Measurements from ENCODE around the gene TEPSIN.

Gene TEPSIN

DNA sequence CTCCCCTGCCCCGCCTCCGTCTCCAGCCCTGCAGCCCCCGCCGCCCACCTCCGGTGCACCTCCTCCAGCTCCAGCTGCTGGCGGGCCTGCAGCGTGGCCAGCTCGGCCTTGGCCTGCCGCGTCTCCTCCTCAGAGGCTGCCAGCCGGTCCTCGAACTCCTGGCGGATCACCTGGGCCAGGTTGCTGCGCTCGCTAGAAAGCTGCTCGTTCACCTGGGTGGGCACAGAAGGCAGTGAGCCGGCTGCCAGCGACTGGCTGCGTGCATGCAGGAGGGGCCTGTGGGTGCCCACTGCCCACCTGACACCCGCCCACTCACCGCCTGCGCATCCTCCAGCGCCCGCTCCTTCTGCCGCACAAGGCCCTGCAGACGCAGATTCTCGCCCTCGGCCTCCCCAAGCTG is 48.3 kb downstream of the TEPSIN start:
- H3K4me3 ChIP-seq (ENCODE audit: low read depth, low read length), result no peak overlapping the region
- H3K36me3 ChIP-seq (ENCODE audit: control insufficient read depth, insufficient read depth, low read length), result no peaks in the 10 kb centered on the region
- H3K4me1 ChIP-seq, result no peaks in the 10 kb centered on the region
- no peak overlapping the region for H3K9ac ChIP-seq
- no peak overlapping the region for H3K27ac ChIP-seq
- H2AFZ ChIP-seq, result no peak overlapping the region
- TF ChIP-seq, protein P1, sequence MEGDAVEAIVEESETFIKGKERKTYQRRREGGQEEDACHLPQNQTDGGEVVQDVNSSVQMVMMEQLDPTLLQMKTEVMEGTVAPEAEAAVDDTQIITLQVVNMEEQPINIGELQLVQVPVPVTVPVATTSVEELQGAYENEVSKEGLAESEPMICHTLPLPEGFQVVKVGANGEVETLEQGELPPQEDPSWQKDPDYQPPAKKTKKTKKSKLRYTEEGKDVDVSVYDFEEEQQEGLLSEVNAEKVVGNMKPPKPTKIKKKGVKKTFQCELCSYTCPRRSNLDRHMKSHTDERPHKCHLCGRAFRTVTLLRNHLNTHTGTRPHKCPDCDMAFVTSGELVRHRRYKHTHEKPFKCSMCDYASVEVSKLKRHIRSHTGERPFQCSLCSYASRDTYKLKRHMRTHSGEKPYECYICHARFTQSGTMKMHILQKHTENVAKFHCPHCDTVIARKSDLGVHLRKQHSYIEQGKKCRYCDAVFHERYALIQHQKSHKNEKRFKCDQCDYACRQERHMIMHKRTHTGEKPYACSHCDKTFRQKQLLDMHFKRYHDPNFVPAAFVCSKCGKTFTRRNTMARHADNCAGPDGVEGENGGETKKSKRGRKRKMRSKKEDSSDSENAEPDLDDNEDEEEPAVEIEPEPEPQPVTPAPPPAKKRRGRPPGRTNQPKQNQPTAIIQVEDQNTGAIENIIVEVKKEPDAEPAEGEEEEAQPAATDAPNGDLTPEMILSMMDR (IDR thresholded peaks at IDR 0.05), result no peak
- no peaks in the 10 kb centered on the region for H3K27me3 ChIP-seq (ENCODE audit: control insufficient read depth, insufficient read depth, low read length)
- no peaks in the 10 kb centered on the region for H3K79me2 ChIP-seq
- H3K9me3 ChIP-seq (ENCODE audit: control insufficient read depth, low read length), result no peaks in the 10 kb centered on the region
- no peak overlapping the region for H3K4me2 ChIP-seq (ENCODE audit: low read length)

DNA sequence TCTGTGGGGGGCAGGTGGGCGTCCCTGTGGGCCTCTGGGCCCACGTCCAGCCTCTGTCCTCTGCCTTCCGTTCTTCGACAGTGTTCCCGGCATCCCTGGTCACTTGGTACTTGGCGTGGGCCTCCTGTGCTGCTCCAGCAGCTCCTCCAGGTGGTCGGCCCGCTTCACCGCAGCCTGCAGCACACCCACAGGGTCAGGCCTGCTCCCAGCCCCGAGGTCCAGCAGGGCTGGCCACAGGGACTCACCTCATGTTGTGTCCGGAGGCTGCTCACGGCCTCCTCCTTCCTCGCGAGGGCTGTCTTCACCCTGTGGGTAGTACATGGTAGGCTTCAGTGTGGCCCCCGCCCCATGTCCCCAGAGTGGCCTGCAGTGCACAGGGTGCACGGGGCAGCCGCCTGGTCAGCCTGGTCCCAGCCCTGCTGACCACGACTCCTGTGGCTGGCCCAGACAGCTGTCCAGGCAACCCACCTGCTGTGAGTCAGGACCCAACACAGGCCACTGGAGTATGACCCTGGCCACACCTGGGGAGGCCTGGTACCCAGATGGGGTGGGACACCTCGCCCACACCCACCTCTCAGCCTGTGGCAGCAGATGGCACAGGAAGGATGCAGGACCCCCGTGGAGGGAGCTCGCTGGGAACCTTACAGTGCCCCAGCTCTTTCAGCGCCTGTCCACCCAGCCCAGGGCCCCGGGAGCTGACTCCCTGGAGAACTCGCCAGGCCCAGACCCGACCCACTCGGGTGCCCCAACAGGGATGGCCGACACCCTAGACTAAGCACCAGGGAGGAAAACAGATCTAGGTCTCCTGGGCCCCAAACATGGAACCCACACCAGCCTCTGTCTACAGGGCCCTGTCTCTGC is 49.0 kb downstream of the TEPSIN start:
- no peak overlapping the region for H3K9ac ChIP-seq
- H3K4me1 ChIP-seq, result no peaks in the 10 kb centered on the region
- no peak overlapping the region for H2AFZ ChIP-seq
- H3K27ac ChIP-seq, result no peak overlapping the region
- no peaks in the 10 kb centered on the region for H3K36me3 ChIP-seq (ENCODE audit: control insufficient read depth, insufficient read depth, low read length)
- no peak overlapping the region for H3K4me2 ChIP-seq (ENCODE audit: low read length)
- no peaks in the 10 kb centered on the region for H3K27me3 ChIP-seq (ENCODE audit: control insufficient read depth, insufficient read depth, low read length)
- TF ChIP-seq, protein P1 (IDR thresholded peaks at IDR 0.05), result peak; percentile 25
- no peak overlapping the region for H3K4me3 ChIP-seq (ENCODE audit: low read depth, low read length)
- no peaks in the 10 kb centered on the region for H3K9me3 ChIP-seq (ENCODE audit: control insufficient read depth, low read length)
- H3K79me2 ChIP-seq, result no peaks in the 10 kb centered on the region

DNA sequence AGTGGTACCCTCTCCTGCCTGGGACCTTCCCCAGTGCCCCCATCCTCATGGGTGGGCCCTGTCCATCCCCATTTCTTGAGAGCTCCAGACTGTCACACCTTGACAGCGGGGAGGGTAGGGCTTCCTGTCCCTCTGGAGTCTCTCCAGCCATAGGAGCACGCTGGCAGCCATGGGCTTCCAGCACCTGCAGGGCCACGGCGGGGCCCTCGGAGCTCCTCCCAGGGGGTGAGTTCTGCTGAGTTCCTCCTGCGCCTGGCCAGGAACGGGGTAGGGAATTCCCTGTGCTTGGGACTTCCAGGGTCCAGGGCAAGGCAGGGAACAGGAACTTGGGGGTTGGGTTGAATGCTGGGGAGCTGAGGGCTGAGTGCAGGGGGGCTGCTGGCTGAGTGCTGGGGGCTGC is 49.8 kb downstream of the TEPSIN start:
- H3K36me3 ChIP-seq (ENCODE audit: control insufficient read depth, insufficient read depth, low read length), result no peaks in the 10 kb centered on the region
- no peaks in the 10 kb centered on the region for H3K27me3 ChIP-seq (ENCODE audit: control insufficient read depth, insufficient read depth, low read length)
- TF ChIP-seq, protein P1 (IDR thresholded peaks at IDR 0.05), result no peak
- H3K27ac ChIP-seq, result no peak overlapping the region
- H3K4me2 ChIP-seq (ENCODE audit: low read length), result no peak overlapping the region
- no peaks in the 10 kb centered on the region for H3K9me3 ChIP-seq (ENCODE audit: control insufficient read depth, low read length)
- H3K9ac ChIP-seq, result no peak overlapping the region
- H2AFZ ChIP-seq, result no peak overlapping the region
- H3K4me1 ChIP-seq, result no peaks in the 10 kb centered on the region
- H3K79me2 ChIP-seq, result no peaks in the 10 kb centered on the region
- H3K4me3 ChIP-seq (ENCODE audit: low read depth, low read length), result no peak overlapping the region

DNA sequence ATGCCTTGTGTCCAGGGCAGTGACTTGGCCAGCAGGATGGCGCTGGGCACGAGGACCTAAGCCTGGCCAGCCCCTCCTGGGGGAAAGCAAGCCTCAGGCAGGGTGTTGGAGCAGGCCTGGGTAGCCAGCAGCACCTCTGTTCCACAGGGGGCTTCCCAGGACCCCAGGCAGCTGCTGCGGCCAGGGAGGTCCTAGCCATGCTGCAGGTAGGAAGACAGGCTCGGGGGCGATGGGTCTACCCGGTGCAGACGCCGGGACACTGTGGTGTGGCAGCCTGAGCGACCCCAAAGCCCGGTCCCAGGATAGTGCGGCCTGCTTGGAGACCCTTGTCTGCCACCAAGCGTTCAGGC is 50.4 kb downstream of the TEPSIN start:
- Histone ChIP-seq H3K4me2 (ENCODE audit: low read length) (no peak overlapping the region), H3K4me3 (ENCODE audit: low read depth, low read length) (no peak overlapping the region), H3K4me1 (no peaks in the 10 kb centered on the region), H3K79me2 (no peaks in the 10 kb centered on the region), H3K36me3 (ENCODE audit: control insufficient read depth, insufficient read depth, low read length) (no peaks in the 10 kb centered on the region), H3K27ac (no peak overlapping the region), H3K9ac (no peak overlapping the region), H2AFZ (no peak overlapping the region), H3K9me3 (ENCODE audit: control insufficient read depth, low read length) (no peaks in the 10 kb centered on the region), H3K27me3 (ENCODE audit: control insufficient read depth, insufficient read depth, low read length) (no peaks in the 10 kb centered on the region)
- TF ChIP-seq, protein P1 (IDR thresholded peaks at IDR 0.05), result no peak

Data from parathyroid adenoma (tissue), 2 donors.